ENCODE data around the gene VSIG10L2.

DNA sequence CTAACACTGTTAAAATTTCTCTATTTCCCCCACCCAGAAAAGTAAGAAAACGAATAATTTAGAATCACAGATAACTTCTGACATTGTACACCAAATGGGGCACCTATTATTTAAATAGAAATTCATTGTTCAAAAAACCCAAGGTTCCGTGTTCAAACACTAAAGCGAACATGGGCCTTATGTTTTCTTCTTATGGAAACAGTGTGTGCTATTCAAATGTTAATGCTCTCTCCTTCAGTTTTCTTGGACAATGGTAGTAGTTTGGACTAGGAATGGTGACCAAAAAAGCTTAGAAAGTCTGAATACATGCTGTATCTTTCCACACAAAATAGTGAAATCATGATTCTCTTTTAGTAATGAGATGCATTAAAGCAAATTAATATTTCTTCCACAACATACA is 33.7 kb downstream of the VSIG10L2 start:
- TF ChIP-seq CTCF (IDR thresholded peaks at IDR 0.05) (no peak), POLR2AphosphoS5 (IDR thresholded peaks at IDR 0.05; ENCODE audit: insufficient read depth in 1 of 2, low read depth in 1 of 2) (no peak), POLR2A (IDR thresholded peaks at IDR 0.05) (no peak)

Data from vagina (tissue), 2 donors.